ENCODE measurements around the gene SLX4. TPM values are rescaled to one million over a fixed set of nuclear protein-coding genes. Genes with fewer than 3 reads are reported as not detected.
"Not testable (repeated sequence)": the region's sequence is repeated elsewhere in the genome, so short reads cannot be mapped to it uniquely, and the experiment has no call there.

The SLX4 gene
- total RNA-seq, 1 donor from 2014 or later, result 13.0 TPM

- ATAC-seq (ENCODE audit: low read depth), result no peak
- CTCF ChIA-PET, result interaction anchor here (0.8 kb wide), 1 partner anchor 44 kb away, joined by 3 read pairs; the partner anchor contains the start of gene DNASE1
- POLR2A ChIA-PET, result no interaction called here
- intact Hi-C loops (cut with micrococcal nuclease), result loop anchor here (2.0 to 10.0 kb wide), 7 partner anchors 23 to 662 kb away; partner anchors contain the start of genes CREBBP, NLRC3 and TFAP4
- H3K36me3 Mint-ChIP-seq (ENCODE audit: low read depth), result peaks cover 23% of the 10 kb centered on the region
- no peak for DNase-seq
- no peaks in the 10 kb centered on the region for H3K9me3 Mint-ChIP-seq
- H3K4me3 Mint-ChIP-seq, result peak overlapping the region; percentile 100
- TF ChIP-seq, protein P1, sequence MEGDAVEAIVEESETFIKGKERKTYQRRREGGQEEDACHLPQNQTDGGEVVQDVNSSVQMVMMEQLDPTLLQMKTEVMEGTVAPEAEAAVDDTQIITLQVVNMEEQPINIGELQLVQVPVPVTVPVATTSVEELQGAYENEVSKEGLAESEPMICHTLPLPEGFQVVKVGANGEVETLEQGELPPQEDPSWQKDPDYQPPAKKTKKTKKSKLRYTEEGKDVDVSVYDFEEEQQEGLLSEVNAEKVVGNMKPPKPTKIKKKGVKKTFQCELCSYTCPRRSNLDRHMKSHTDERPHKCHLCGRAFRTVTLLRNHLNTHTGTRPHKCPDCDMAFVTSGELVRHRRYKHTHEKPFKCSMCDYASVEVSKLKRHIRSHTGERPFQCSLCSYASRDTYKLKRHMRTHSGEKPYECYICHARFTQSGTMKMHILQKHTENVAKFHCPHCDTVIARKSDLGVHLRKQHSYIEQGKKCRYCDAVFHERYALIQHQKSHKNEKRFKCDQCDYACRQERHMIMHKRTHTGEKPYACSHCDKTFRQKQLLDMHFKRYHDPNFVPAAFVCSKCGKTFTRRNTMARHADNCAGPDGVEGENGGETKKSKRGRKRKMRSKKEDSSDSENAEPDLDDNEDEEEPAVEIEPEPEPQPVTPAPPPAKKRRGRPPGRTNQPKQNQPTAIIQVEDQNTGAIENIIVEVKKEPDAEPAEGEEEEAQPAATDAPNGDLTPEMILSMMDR (IDR thresholded peaks at IDR 0.05), result no peak
- no peaks in the 10 kb centered on the region for H3K27me3 Mint-ChIP-seq
- H3K4me1 Mint-ChIP-seq, result peaks cover 58% of the 10 kb centered on the region
- no peak overlapping the region for H3K27ac Mint-ChIP-seq
Observed at GRCh38 chr16:3609895-3610697, 1.3 kb downstream of the SLX4 start.

- DNase-seq; H3K4me3 Mint-ChIP-seq; intact Hi-C loops (cut with micrococcal nuclease); POLR2A ChIA-PET; CTCF ChIA-PET; H3K27ac Mint-ChIP-seq; H3K9me3 Mint-ChIP-seq; ATAC-seq (ENCODE audit: low read depth); H3K27me3 Mint-ChIP-seq: not testable (repeated sequence)
- Mint-ChIP-seq H3K36me3 (ENCODE audit: low read depth) (peaks cover 17% of the 10 kb centered on the region), H3K4me1 (peaks cover 54% of the 10 kb centered on the region)
Observed at GRCh38 chr16:3608976-3609375, 2.4 kb downstream of the SLX4 start.

GRCh38 chr16:3608069-3608468, 3.3 kb downstream of the SLX4 start:
- CTCF ChIA-PET, result no interaction called here
- H3K4me3 Mint-ChIP-seq, result no peak overlapping the region

GRCh38 chr16:3607634-3608033, 3.8 kb downstream of the SLX4 start:
- Mint-ChIP-seq H3K4me1 (peaks cover 44% of the 10 kb centered on the region), H3K27ac (peak overlapping the region; percentile 53), H3K36me3 (ENCODE audit: low read depth) (peaks cover 25% of the 10 kb centered on the region), H3K9me3 (no peaks in the 10 kb centered on the region), H3K27me3 (no peaks in the 10 kb centered on the region), H3K4me3 (no peak overlapping the region)
- no peak for ATAC-seq (ENCODE audit: low read depth)
- CTCF ChIA-PET, result interaction anchor here (0.8 kb wide), 1 partner anchor 81 kb away, joined by 3 read pairs; no protein-coding TSS in a partner anchor
- POLR2A ChIA-PET, result interaction anchor here (0.6 to 1.6 kb wide), 3 partner anchors 29 to 207 kb away, joined by 3 to 8 read pairs (median 5); no protein-coding TSS in a partner anchor
- intact Hi-C loops (cut with micrococcal nuclease), result no loop called here
- TF ChIP-seq, protein P1 (IDR thresholded peaks at IDR 0.05), result no peak
- no peak for DNase-seq

More at GRCh38 chr16:3608069-3608468, 3.3 kb downstream of the SLX4 start:
- H3K4me1 Mint-ChIP-seq, result peaks cover 48% of the 10 kb centered on the region
- TF ChIP-seq, protein P1 (IDR thresholded peaks at IDR 0.05), result no peak
- no peaks in the 10 kb centered on the region for H3K27me3 Mint-ChIP-seq
- no peak overlapping the region for H3K27ac Mint-ChIP-seq
- ATAC-seq (ENCODE audit: low read depth) (no peak), DNase-seq (no peak)
- intact Hi-C loops (cut with micrococcal nuclease), result no loop called here
- H3K9me3 Mint-ChIP-seq, result no peaks in the 10 kb centered on the region
- H3K36me3 Mint-ChIP-seq (ENCODE audit: low read depth), result peaks cover 20% of the 10 kb centered on the region
- POLR2A ChIA-PET, result interaction anchor here (0.6 to 1.6 kb wide), 2 partner anchors 30 to 39 kb away, joined by 5 to 8 read pairs; no protein-coding TSS in a partner anchor

- no peak for DNase-seq
- ATAC-seq (ENCODE audit: low read depth), result no peak
- Mint-ChIP-seq H3K27me3 (no peaks in the 10 kb centered on the region), H3K27ac (peak overlapping the region; percentile 53), H3K4me1 (peaks cover 40% of the 10 kb centered on the region), H3K4me3 (peak overlapping the region; percentile 19), H3K9me3 (no peaks in the 10 kb centered on the region), H3K36me3 (ENCODE audit: low read depth) (peaks cover 27% of the 10 kb centered on the region)
- POLR2A ChIA-PET, result interaction anchor here (0.6 to 1.6 kb wide), 4 partner anchors 29 to 207 kb away, joined by 3 to 8 read pairs (median 4); no protein-coding TSS in a partner anchor
- intact Hi-C loops (cut with micrococcal nuclease), result no loop called here
- CTCF ChIA-PET, result interaction anchor here (0.8 kb wide), 1 partner anchor 81 kb away, joined by 3 read pairs; no protein-coding TSS in a partner anchor
- TF ChIP-seq, protein P1 (IDR thresholded peaks at IDR 0.05), result no peak
Observed at GRCh38 chr16:3607161-3607560, 4.2 kb downstream of the SLX4 start.

Data from activated B cell treated with CpG ODN at 0.5 μM for 24 hours (primary cell).